ENCODE measurements around the gene TTLL11. TPM values are rescaled to one million over a fixed set of nuclear protein-coding genes. Genes with fewer than 3 reads are reported as not detected.

TTLL11 gene
- polyA plus RNA-seq, 1 donor (not counting 4 experiments of a cell fraction or from before 2014, with no cell fraction given), result 8.0 TPM

DNA sequence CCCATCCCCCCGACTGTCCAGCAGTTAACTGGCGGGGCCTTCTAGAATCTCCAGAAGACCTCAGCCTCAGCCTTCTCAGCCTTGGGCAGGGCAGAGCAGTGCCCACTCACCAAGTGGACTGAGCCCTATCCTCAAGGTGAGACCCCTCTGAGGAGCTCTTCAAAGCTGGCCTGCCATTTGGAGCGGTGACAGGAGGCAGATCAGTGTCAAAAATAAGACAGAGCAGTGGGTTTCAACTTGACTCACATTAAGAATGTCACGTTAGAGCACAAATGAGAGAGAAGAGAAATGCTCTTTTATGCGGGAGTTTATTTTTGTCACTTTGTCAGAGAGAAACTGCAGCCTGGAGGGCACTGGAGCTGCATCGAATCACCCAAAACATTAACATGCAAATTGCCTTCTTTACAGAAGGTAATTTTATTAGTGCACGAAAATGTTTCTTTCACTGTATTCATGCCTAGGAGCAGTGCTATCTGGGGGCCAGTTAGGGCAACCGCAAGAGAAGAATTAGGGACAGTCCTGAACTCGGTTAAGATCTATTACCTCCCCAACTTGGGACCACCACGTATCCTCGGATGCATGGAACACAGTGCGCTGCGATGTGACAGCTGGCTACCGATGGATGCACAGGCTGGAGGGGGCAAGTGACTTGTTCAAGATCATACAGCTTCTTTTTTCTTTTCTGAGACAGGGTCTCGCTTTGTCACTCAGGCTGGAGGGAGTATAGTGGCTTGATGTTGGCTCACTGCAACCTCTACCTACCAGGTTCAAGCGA lies 253.2 kb downstream of the TTLL11 start:
- DNase-seq (ENCODE audit: low read depth, low spot score), result no peak
- Histone ChIP-seq H3K9me1 (ENCODE audit: control insufficient read depth, extremely low read depth, insufficient read depth, low read length) (no peaks in the 10 kb centered on the region), H2AFZ (ENCODE audit: control insufficient read depth, low read length) (no peak overlapping the region), H4K20me1 (ENCODE audit: control insufficient read depth, extremely low read depth, insufficient read depth, low read length) (no peaks in the 10 kb centered on the region), H3K4me1 (ENCODE audit: control insufficient read depth, extremely low read depth, insufficient read depth, low read length) (no peaks in the 10 kb centered on the region), H3K4me3 (ENCODE audit: control insufficient read depth in 2 of 3, extremely low read depth in 1 of 3, insufficient read depth in 2 of 3, low read depth in 1 of 3, low read length in 3 of 3) (no peak overlapping the region), H3K36me3 (ENCODE audit: control insufficient read depth in 2 of 2, extremely low read depth in 1 of 2, insufficient read depth in 2 of 2, low read length in 2 of 2) (peaks cover 2 to 10% of the 10 kb centered on the region in 2 experiments), H3K27me3 (ENCODE audit: control insufficient read depth, extremely low read depth, insufficient read depth, low read length) (no peaks in the 10 kb centered on the region), H3K4me2 (ENCODE audit: control insufficient read depth, extremely low read depth, insufficient read depth, low read depth, low read length) (no peak overlapping the region), H3K79me2 (ENCODE audit: control insufficient read depth, insufficient read depth, low read length) (no peaks in the 10 kb centered on the region), H3K27ac (ENCODE audit: control insufficient read depth, insufficient read depth, low read length) (no peak overlapping the region), H3K9me3 (ENCODE audit: control insufficient read depth, low read depth, low read length) (no peaks in the 10 kb centered on the region), H3K9ac (ENCODE audit: control insufficient read depth, extremely low read depth, insufficient read depth, low read length) (no peak overlapping the region)
- TF ChIP-seq EZH2 (IDR thresholded peaks at IDR 0.05; ENCODE audit: low read length), result no peak
- no peak for TF ChIP-seq CTCF (optimal IDR thresholded peaks at IDR 0.05 in 1 of 3, IDR thresholded peaks at IDR 0.05 in 1 of 3, conservative IDR thresholded peaks at IDR 0.05 in 1 of 3; ENCODE audit: extremely low read depth in 1 of 3, insufficient read depth in 2 of 3, low read length in 3 of 3)
- FAIRE-seq, result no peak
- dilution Hi-C loops (cut with MboI; ENCODE audit: extremely low pct_ligation_motif_present, low sequenced_read_pairs), result no loop called here

- no peak for DNase-seq (ENCODE audit: low read depth, low spot score)
- TF ChIP-seq CTCF (optimal IDR thresholded peaks at IDR 0.05 in 1 of 3, IDR thresholded peaks at IDR 0.05 in 1 of 3, conservative IDR thresholded peaks at IDR 0.05 in 1 of 3; ENCODE audit: extremely low read depth in 1 of 3, insufficient read depth in 2 of 3, low read length in 3 of 3) (peak in 1 of 3 experiments; percentile 12), EZH2 (IDR thresholded peaks at IDR 0.05; ENCODE audit: low read length) (no peak)
- no peaks in the 10 kb centered on the region for H4K20me1 ChIP-seq (ENCODE audit: control insufficient read depth, extremely low read depth, insufficient read depth, low read length)
- H3K4me1 ChIP-seq (ENCODE audit: control insufficient read depth, extremely low read depth, insufficient read depth, low read length), result no peaks in the 10 kb centered on the region
- H3K27ac ChIP-seq (ENCODE audit: control insufficient read depth, insufficient read depth, low read length), result no peak overlapping the region
- dilution Hi-C loops (cut with MboI; ENCODE audit: extremely low pct_ligation_motif_present, low sequenced_read_pairs), result no loop called here
- peaks cover 2 to 10% of the 10 kb centered on the region in 2 experiments for H3K36me3 ChIP-seq (ENCODE audit: control insufficient read depth in 2 of 2, extremely low read depth in 1 of 2, insufficient read depth in 2 of 2, low read length in 2 of 2)
- no peak overlapping the region for H3K9ac ChIP-seq (ENCODE audit: control insufficient read depth, extremely low read depth, insufficient read depth, low read length)
- H3K79me2 ChIP-seq (ENCODE audit: control insufficient read depth, insufficient read depth, low read length), result no peaks in the 10 kb centered on the region
- H2AFZ ChIP-seq (ENCODE audit: control insufficient read depth, low read length), result no peak overlapping the region
- H3K4me3 ChIP-seq (ENCODE audit: control insufficient read depth in 2 of 3, extremely low read depth in 1 of 3, insufficient read depth in 2 of 3, low read depth in 1 of 3, low read length in 3 of 3), result no peak overlapping the region
- no peaks in the 10 kb centered on the region for H3K9me1 ChIP-seq (ENCODE audit: control insufficient read depth, extremely low read depth, insufficient read depth, low read length)
- H3K27me3 ChIP-seq (ENCODE audit: control insufficient read depth, extremely low read depth, insufficient read depth, low read length), result no peaks in the 10 kb centered on the region
- H3K4me2 ChIP-seq (ENCODE audit: control insufficient read depth, extremely low read depth, insufficient read depth, low read depth, low read length), result no peak overlapping the region
- no peaks in the 10 kb centered on the region for H3K9me3 ChIP-seq (ENCODE audit: control insufficient read depth, low read depth, low read length)
- no peak for FAIRE-seq
These were observed 254.1 kb downstream of the TTLL11 start for GRCh38 chr9:121838746-121839669.

Measured in keratinocyte (primary cell).